ENCODE data around the gene CCDC9B. TPM values are rescaled to one million over a fixed set of nuclear protein-coding genes. Genes with fewer than 3 reads are reported as not detected.

Gene CCDC9B
- total RNA-seq, 1 donor from 2014 or later: 21.6 TPM

- Mint-ChIP-seq H3K4me1 (ENCODE audit: unreplicated experiment) (peaks cover 27% of the 10 kb centered on the region), H3K9me3 (ENCODE audit: unreplicated experiment) (no peaks in the 10 kb centered on the region), H3K36me3 (ENCODE audit: unreplicated experiment) (peaks cover 4% of the 10 kb centered on the region), H3K27ac (ENCODE audit: unreplicated experiment) (no peak overlapping the region), H3K27me3 (ENCODE audit: unreplicated experiment) (no peaks in the 10 kb centered on the region), H3K4me3 (ENCODE audit: unreplicated experiment) (no peak overlapping the region)
- DNase-seq (ENCODE audit: extremely low spot score, unreplicated experiment): no peak
- TF ChIP-seq, protein P1, sequence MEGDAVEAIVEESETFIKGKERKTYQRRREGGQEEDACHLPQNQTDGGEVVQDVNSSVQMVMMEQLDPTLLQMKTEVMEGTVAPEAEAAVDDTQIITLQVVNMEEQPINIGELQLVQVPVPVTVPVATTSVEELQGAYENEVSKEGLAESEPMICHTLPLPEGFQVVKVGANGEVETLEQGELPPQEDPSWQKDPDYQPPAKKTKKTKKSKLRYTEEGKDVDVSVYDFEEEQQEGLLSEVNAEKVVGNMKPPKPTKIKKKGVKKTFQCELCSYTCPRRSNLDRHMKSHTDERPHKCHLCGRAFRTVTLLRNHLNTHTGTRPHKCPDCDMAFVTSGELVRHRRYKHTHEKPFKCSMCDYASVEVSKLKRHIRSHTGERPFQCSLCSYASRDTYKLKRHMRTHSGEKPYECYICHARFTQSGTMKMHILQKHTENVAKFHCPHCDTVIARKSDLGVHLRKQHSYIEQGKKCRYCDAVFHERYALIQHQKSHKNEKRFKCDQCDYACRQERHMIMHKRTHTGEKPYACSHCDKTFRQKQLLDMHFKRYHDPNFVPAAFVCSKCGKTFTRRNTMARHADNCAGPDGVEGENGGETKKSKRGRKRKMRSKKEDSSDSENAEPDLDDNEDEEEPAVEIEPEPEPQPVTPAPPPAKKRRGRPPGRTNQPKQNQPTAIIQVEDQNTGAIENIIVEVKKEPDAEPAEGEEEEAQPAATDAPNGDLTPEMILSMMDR (IDR thresholded peaks at IDR 0.05): no peak
Observed at GRCh38 chr15:40320409-40320808, 20.3 kb downstream of the CCDC9B start.

GRCh38 chr15:40317580-40317979, 23.2 kb downstream of the CCDC9B start:
- no peaks in the 10 kb centered on the region for H3K36me3 Mint-ChIP-seq (ENCODE audit: unreplicated experiment)
- no peaks in the 10 kb centered on the region for H3K9me3 Mint-ChIP-seq (ENCODE audit: unreplicated experiment)
- TF ChIP-seq, protein P1 (IDR thresholded peaks at IDR 0.05): no peak
- peaks cover 27% of the 10 kb centered on the region for H3K4me1 Mint-ChIP-seq (ENCODE audit: unreplicated experiment)
- H3K4me3 Mint-ChIP-seq (ENCODE audit: unreplicated experiment): no peak overlapping the region
- no peak overlapping the region for H3K27ac Mint-ChIP-seq (ENCODE audit: unreplicated experiment)
- H3K27me3 Mint-ChIP-seq (ENCODE audit: unreplicated experiment): peaks cover under 1% of the 10 kb centered on the region
- DNase-seq (ENCODE audit: extremely low spot score, unreplicated experiment): no peak

DNA sequence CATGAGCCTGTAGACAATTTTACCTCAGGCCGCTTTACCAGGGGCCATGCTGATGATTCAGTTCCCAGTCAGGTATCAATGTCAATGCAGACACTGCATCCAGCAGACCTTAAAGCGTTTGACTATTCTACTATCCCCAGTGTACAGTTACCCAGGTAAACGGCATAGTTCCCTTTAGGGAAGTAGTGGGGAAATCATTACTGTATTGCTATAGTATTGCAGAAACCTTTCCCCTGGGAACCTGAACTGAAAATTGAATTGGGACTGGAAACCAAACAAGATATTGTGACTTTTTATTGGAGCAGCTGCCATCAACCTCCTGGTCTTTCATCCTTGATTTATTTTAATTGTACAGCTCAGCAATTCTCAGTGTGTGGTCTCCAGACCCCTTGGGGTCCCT, 23.8 kb downstream of the CCDC9B start:
- no peak overlapping the region for H3K4me3 Mint-ChIP-seq (ENCODE audit: unreplicated experiment)
- peaks cover 5% of the 10 kb centered on the region for H3K27me3 Mint-ChIP-seq (ENCODE audit: unreplicated experiment)
- H3K9me3 Mint-ChIP-seq (ENCODE audit: unreplicated experiment): no peaks in the 10 kb centered on the region
- TF ChIP-seq, protein P1 (IDR thresholded peaks at IDR 0.05): no peak
- no peak for DNase-seq (ENCODE audit: extremely low spot score, unreplicated experiment)
- H3K4me1 Mint-ChIP-seq (ENCODE audit: unreplicated experiment): peaks cover 21% of the 10 kb centered on the region
- H3K27ac Mint-ChIP-seq (ENCODE audit: unreplicated experiment): no peak overlapping the region
- H3K36me3 Mint-ChIP-seq (ENCODE audit: unreplicated experiment): no peaks in the 10 kb centered on the region

DNA sequence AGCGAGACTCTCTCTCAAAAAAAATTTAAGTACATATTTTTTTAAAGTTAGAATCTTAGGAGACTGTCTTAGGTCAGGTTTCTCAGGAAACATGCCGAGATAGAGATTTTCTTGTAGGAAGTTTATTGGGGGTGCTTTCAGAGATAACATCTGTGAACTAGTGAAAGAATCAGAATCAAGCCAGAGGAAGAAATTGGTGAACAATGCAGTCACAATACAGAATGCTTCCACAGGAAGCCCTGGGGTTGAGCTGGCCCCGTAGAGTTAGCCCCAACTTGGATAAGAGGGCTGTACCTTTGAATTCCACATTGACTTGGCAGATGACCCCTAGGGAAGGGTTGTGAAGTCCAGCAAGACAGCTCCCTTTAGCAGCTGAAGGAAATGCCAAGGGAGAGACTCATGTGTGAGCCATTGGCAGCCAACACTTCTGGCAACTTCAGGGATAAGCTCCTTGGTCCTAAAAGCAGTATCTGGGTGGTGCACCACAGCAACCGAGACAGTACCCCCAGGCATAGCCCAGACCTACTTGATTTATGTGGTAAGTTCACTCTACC, 25.9 kb downstream of the CCDC9B start:
- Mint-ChIP-seq H3K4me3 (ENCODE audit: unreplicated experiment) (no peak overlapping the region), H3K4me1 (ENCODE audit: unreplicated experiment) (peaks cover 12% of the 10 kb centered on the region), H3K36me3 (ENCODE audit: unreplicated experiment) (no peaks in the 10 kb centered on the region), H3K27ac (ENCODE audit: unreplicated experiment) (no peak overlapping the region), H3K9me3 (ENCODE audit: unreplicated experiment) (no peaks in the 10 kb centered on the region), H3K27me3 (ENCODE audit: unreplicated experiment) (peaks cover 10% of the 10 kb centered on the region)
- TF ChIP-seq, protein P1 (IDR thresholded peaks at IDR 0.05): no peak
- DNase-seq (ENCODE audit: extremely low spot score, unreplicated experiment): no peak

DNA sequence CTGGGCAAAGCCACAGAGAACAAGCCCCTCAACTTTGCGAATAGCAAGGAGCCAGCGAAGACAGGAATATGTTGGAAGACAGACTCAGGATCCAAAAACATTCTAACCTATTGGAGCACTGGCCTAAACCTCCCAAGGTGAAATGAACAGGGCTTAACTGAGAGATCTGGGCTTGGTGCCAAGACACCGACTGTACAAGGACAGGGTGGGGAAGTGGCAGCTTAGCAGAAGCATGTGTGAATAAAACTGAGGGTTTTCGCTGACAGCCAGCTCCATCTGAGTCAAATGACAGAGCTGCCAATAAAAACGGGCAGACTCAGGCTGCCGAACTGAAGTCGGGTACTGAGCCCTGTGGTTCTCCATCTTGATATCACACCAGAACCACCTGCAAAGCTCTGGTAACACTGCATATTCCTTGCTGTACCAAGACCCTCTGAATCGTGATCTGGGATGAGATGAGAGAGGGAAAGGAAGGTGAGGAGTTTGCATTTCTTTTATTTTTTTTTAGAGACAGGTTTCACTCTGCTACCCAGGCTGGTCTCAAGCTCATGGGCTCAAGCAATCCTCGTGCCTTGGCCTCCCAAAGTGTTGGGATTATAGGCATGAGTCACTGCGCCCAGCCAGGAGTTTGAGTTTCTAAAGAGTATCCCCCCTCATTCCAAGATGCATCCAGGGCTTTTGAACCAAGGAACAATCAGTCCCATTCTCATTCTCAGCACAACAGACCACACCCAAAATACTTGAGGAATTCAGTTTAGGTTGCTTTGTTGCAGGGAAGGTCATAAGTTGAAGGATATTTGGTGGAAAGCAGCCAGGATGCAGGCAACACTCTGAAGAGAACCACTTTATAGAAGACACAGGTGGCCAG, 27.0 kb downstream of the CCDC9B start:
- Mint-ChIP-seq H3K27me3 (ENCODE audit: unreplicated experiment) (peaks cover 10% of the 10 kb centered on the region), H3K4me3 (ENCODE audit: unreplicated experiment) (no peak overlapping the region), H3K9me3 (ENCODE audit: unreplicated experiment) (no peaks in the 10 kb centered on the region), H3K36me3 (ENCODE audit: unreplicated experiment) (no peaks in the 10 kb centered on the region), H3K27ac (ENCODE audit: unreplicated experiment) (no peak overlapping the region), H3K4me1 (ENCODE audit: unreplicated experiment) (peaks cover 14% of the 10 kb centered on the region)
- DNase-seq (ENCODE audit: extremely low spot score, unreplicated experiment): no peak
- TF ChIP-seq, protein P1 (IDR thresholded peaks at IDR 0.05): no peak

All from osteocyte (in vitro differentiated cells).